Tongue (tissue), 3 donors: Measurements from ENCODE around the gene CSNK2B. TPM values are rescaled to one million over a fixed set of nuclear protein-coding genes. Genes with fewer than 3 reads are reported as not detected.

Experiments
- DNase-seq: peaks from one replicate; pipeline ENCODE4 v3.0.0-alpha.2; 2015
- small RNA-seq: library from RNA; depleted of rRNA; stranded (forward); fragments of <200 nt; gene quantifications from one replicate; pipeline ENCODE3, GENCODE V24; 2014; ENCODE audit warnings: low replicate concordance
- total RNA-seq: library from RNA; depleted of rRNA; stranded (reverse); fragments of >200 nt; gene quantifications from one replicate; pipeline ENCODE4 v1.2.3, GENCODE V29; 2014

CSNK2B gene
- total RNA-seq, 1 donor from 2014 or later, result 92.1 TPM

- no peak for DNase-seq
These were observed 45.4 kb downstream of the CSNK2B start for GRCh38 chr6:31711233-31711632.

GRCh38 chr6:31712296-31712695, 46.4 kb downstream of the CSNK2B start:
- no peak for DNase-seq

- DNase-seq, result no peak
These were observed 47.6 kb downstream of the CSNK2B start for GRCh38 chr6:31713465-31713864.

GRCh38 chr6:31713991-31714684, 48.3 kb downstream of the CSNK2B start:
- no peak for DNase-seq

- DNase-seq, result peak; percentile 83
These were observed 49.4 kb downstream of the CSNK2B start, which contains the start of gene LY6G6D for GRCh38 chr6:31715022-31715958. LY6G6D (plus strand) TSS chr6:31715348; CDS start chr6:31715356, 8 bp downstream.

GRCh38 chr6:31717499-31718222, 51.8 kb downstream of the CSNK2B start:
- no peak for DNase-seq

- peak; percentile 61 for DNase-seq
These were observed 52.4 kb downstream of the CSNK2B start for GRCh38 chr6:31718265-31718664.

GRCh38 chr6:31719001-31719400, 53.1 kb downstream of the CSNK2B start:
- DNase-seq, result no peak

Small RNA genes lying within 50 kb of the gene (small RNA-seq; reads per million reads assigned to genes)
- gene LY6G6D (not detected), gene MIR4646 (not detected), gene MIR6832 (not detected), gene RF00019 (not detected), gene SNORA38 (3.8 reads per million, percentile 91 among the genes with 10 or more reads in this experiment)

Other genes starting within 250 kb of the CSNK2B start
- gene MICB, start 167.9 kb upstream of the CSNK2B start, total RNA-seq, result 3.9 TPM
- not detected for gene MCCD1, start 137.1 kb upstream of the CSNK2B start, total RNA-seq
- 319 TPM for gene DDX39B, start 124.1 kb upstream of the CSNK2B start, total RNA-seq
- gene ATP6V1G2, start 119.5 kb upstream of the CSNK2B start, total RNA-seq, result 1.3 TPM
- gene NFKBIL1, start 118.5 kb upstream of the CSNK2B start, total RNA-seq, result 11.4 TPM
- not detected for gene LTA, start 93.8 kb upstream of the CSNK2B start, total RNA-seq
- gene TNF, start 90.5 kb upstream of the CSNK2B start, total RNA-seq, result not detected
- gene LTB, start 83.7 kb upstream of the CSNK2B start, total RNA-seq, result 1.7 TPM
- 1.5 TPM for gene LST1, start 79.8 kb upstream of the CSNK2B start, total RNA-seq
- not detected for gene NCR3, start 73.1 kb upstream of the CSNK2B start, total RNA-seq
- gene AIF1, start 50.8 kb upstream of the CSNK2B start, total RNA-seq, result 10.9 TPM
- 66.1 TPM for gene PRRC2A, start 45.4 kb upstream of the CSNK2B start, total RNA-seq
- 154 TPM for gene BAG6, start 13.4 kb upstream of the CSNK2B start, total RNA-seq
- not detected for gene APOM, start 10.2 kb upstream of the CSNK2B start, total RNA-seq
- 20.8 TPM for gene C6orf47, start 5.3 kb upstream of the CSNK2B start, total RNA-seq
- gene GPANK1, start 1.1 kb upstream of the CSNK2B start, total RNA-seq, result 18.0 TPM
- gene LY6G5B, start 3.9 kb downstream of the CSNK2B start, total RNA-seq, result 2.6 TPM
- gene LY6G5C, start 15.0 kb downstream of the CSNK2B start, total RNA-seq, result not detected
- 46.2 TPM for gene ABHD16A, start 37.2 kb downstream of the CSNK2B start, total RNA-seq
- gene LY6G6F, start 40.8 kb downstream of the CSNK2B start, total RNA-seq, result 0.82 TPM
- not detected for gene LY6G6D, start 49.3 kb downstream of the CSNK2B start, total RNA-seq
- gene LY6G6C, start 55.7 kb downstream of the CSNK2B start, total RNA-seq, result 1.1 TPM
- not detected for gene MPIG6B, start 57.3 kb downstream of the CSNK2B start, total RNA-seq
- gene DDAH2, start 63.2 kb downstream of the CSNK2B start, total RNA-seq, result 114 TPM
- 131 TPM for gene CLIC1, start 70.5 kb downstream of the CSNK2B start, total RNA-seq
- gene MSH5, start 73.9 kb downstream of the CSNK2B start, total RNA-seq, result 9.6 TPM
- gene SAPCD1, start 96.6 kb downstream of the CSNK2B start, total RNA-seq, result not detected
- gene VWA7, start 111.2 kb downstream of the CSNK2B start, total RNA-seq, result 2.3 TPM
- gene VARS1, start 129.7 kb downstream of the CSNK2B start, total RNA-seq, result 42.5 TPM
- 20.8 TPM for gene LSM2, start 140.9 kb downstream of the CSNK2B start, total RNA-seq
- 4.5 TPM for gene HSPA1L, start 149.2 kb downstream of the CSNK2B start, total RNA-seq
- gene HSPA1A, start 149.5 kb downstream of the CSNK2B start, total RNA-seq, result 698 TPM
- 827 TPM for gene HSPA1B, start 161.7 kb downstream of the CSNK2B start, total RNA-seq
- 25.6 TPM for gene NEU1, start 196.7 kb downstream of the CSNK2B start, total RNA-seq
- gene SLC44A4, start 212.9 kb downstream of the CSNK2B start, total RNA-seq, result 1.7 TPM
- gene EHMT2, start 231.6 kb downstream of the CSNK2B start, total RNA-seq, result 37.4 TPM
- 5.7 TPM for gene ZBTB12, start 236.0 kb downstream of the CSNK2B start, total RNA-seq